GM18858 (cell line): ENCODE data around the gene BIK.
"Not testable (repeated sequence)": the region's sequence is repeated elsewhere in the genome, so short reads cannot be mapped to it uniquely, and the experiment has no call there.

Experiments used
- ATAC-seq: cut with Tn5 transposase; IDR thresholded peaks from one replicate; pipeline ENCODE4 v1.9.1; 2021; ENCODE audit not compliant: unreplicated experiment

Gene BIK

DNA sequence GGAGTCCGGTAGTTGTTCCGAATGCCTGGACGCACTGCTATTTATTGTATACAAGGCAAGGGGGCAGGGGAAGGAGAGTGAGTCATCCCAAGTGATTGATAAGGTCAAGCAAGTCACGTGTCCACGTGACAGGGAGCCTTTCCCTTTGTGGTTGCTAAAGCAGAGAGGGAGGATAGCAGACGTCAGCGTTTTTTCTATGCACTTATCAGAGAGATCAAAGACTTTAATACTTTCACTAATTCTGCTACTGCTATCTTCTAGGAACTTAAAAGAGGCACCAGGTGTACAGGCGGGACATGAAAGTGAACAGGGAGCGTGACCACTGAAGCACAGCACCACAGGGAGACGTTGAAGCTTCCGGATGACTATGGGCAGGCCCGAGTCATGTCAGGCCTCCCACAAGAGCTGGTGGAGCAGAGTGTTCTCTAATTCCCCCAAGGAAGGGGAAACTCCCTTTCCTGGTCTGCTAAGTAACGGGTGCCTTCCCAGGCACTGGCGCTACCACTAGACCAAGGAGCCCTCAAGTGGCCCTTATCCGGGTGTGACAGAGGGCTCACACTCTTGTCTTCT lies 6.4 kb upstream of the BIK start:
- not testable (repeated sequence) for ATAC-seq

DNA sequence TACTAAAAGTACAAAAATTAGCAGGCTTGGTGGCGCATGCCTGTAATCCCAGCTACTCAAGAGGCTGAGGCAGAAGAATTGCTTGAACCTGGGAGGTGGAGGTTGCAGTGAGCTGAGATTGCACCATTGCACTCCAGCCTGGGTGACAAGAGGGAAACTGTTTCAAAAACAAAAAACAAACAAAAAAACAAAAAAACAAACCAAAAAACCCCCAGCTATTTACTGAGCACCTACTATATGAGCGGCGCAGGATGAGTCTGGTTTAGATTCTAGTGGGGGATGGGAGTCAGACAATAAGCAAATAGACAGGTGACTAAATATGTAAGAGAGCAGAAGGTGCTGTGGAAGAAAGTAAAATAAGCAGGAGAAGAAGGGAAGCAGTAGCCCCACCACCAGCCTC lies 5.6 kb upstream of the BIK start:
- ATAC-seq, result not testable (repeated sequence)

DNA sequence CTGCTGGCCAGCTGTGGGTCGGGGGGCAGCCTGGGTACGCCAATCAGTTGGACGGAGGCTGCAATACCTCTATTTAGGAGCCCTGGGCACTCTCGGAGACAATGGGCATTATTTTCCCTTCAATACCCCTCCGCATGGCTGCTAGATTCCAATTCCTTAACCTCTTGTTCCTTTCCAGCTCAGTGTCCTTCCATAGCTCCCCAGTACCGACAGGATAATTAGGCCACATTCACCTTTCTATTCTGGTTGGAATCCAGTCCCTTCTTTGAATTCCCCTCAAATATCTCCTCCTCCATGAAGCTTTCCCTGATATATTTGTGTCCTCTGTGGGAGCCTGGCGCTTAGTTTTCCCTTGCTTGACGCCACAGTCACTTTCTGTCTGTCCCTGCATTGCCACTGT lies 4.2 kb upstream of the BIK start:
- no peak for ATAC-seq

DNA sequence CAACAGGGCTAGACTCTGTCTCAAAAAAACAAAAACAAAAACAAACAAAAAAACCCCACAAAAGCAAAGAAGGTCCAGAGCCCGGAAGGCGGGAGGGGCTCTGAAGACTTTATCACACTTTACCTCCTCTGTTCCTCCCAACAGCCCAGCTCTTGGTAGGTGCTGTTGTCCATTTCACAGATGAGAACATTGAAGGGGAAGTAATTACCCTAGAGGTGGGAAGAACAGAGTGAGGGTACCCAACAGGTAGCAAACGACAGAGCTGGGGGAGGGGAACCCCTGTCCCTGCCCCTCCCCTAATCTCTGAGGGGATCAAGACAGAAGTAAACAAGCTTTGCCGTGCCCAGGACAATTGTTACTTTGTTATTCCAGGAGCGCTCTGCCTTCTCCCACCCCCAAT lies 1.0 kb upstream of the BIK start:
- ATAC-seq, result no peak

DNA sequence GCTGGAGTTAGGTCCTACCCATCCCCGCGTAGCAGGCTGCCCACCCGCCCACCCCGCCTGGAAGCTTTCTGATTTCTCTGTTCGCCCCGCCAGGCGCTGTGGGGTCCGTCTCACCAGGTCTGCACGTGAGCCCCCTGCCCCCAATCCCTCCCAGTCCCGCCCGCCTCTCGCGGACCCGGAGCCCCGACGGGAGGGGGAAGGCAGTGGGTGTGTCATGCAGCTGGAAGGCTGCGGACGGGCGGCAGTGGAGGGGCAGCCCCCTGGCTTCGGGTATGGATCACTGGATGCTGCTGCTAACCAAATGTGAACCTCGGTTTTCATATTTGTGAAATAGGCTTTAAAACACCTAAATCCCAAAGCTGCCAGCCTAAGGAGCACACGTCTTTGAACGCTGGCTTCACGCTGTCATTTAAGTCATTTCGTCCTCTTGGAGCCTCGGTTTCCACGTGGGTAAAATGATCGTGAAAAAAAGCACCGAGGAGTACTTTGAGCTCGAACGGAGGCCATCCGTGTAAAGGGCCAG lies 568 bp upstream of the BIK start:
- no peak for ATAC-seq

DNA sequence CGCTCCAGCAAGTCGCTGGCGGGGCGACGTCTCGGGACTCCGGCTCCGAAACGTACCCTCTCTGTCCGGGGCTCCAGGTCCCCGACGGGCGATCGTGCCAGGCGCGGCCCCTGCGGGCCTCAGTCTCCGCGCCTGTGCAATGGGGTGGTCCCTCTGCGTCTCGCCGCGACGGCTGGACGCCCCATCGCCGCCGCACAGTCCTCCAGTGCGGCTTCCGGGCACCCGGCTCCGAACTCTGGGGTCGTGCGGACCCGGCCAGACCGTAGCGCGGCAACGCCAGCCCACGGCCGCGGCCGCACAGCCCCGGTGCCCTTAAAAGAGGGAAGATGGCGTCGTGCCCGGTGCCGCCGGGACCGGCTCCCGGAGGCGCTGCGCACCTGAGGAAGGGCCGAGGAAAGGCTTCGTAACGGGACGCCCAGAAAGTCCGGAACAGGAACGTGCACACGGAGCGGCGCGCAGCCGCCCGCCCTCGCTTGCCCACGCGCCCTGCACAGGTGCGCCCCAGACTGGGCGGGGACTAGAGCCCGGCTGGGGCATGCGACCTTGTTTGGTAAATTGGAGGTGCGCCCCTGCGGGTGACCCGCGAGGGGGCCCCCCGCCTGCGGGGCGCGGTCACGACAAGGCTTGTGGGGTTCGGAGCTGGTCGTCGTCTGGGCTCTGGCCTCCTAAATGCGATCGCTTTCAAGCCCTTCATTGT lies 525 bp downstream of the BIK start:
- ATAC-seq, result no peak

DNA sequence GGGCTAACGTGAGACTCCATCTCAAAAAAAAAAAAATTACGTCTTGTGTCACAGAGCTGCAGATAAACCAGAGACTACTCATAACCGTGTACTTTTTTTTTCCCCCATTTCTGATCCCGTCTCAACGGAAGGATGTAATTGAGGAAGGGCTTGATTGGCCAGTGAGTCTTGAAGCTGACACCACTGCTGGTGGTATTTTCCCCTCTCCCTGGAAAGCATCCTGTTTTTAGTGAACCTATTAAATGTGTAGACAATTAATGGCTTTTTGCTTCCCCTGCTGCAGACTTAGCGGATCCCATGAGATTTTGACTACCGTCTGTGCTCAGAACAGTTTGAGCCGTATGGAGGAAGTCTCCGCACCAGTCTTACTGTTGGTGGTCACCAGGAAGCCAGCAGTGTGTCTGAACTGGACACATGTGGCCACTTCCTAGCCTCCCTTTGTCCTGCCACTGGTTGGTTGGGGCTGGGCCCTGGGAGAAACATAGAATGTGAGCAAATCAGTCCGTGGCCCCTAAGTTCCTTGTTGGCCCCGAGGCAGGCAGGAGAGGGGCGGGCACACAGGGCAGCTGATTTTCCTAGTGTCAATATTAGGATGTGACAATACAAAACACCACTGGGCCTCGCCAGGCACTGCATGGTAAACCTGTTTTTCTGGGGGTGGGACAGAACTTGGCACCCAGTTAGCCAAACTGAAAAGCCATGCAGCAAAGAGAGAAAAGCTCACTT lies 3.1 kb downstream of the BIK start:
- no peak for ATAC-seq

DNA sequence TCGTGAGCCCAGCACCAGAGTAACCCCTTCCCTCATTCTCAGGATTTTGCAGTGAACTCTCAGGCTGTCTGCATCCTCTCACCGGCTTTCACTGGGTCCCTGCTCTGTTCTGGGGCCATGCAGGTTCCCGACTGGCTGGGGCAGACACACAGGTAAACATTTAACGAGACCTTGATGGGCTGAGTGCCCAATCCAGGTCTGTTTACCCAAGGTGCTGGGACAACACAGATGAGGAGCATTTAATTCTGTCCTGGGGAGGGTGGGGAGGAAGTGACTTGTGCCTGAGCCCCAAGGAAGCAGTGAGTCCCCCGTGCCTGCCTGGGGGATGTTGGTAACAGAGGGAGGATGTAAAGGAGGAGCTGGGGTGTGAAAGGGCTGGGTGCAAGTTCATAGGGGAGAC lies 4.4 kb downstream of the BIK start:
- ATAC-seq, result no peak

DNA sequence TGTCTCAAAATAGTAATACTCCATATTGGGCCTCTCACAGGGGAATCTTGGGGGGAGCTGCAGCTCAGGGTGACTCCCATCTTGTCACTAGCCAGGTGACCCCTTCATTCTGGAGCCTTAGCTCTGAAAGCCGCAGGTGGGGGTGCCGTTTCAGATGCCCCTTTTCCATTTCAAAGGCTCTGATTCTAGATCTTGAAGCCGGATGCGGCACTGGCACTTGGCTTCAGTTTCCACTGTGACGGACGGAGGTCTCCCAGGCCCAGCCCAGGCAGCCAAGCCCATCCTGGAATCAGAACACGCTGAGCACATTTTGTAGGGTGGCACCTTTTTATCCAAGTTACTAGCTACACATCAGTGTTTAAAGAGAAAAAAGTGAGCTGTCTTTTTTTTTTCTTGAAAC lies 6.4 kb downstream of the BIK start:
- no peak for ATAC-seq

DNA sequence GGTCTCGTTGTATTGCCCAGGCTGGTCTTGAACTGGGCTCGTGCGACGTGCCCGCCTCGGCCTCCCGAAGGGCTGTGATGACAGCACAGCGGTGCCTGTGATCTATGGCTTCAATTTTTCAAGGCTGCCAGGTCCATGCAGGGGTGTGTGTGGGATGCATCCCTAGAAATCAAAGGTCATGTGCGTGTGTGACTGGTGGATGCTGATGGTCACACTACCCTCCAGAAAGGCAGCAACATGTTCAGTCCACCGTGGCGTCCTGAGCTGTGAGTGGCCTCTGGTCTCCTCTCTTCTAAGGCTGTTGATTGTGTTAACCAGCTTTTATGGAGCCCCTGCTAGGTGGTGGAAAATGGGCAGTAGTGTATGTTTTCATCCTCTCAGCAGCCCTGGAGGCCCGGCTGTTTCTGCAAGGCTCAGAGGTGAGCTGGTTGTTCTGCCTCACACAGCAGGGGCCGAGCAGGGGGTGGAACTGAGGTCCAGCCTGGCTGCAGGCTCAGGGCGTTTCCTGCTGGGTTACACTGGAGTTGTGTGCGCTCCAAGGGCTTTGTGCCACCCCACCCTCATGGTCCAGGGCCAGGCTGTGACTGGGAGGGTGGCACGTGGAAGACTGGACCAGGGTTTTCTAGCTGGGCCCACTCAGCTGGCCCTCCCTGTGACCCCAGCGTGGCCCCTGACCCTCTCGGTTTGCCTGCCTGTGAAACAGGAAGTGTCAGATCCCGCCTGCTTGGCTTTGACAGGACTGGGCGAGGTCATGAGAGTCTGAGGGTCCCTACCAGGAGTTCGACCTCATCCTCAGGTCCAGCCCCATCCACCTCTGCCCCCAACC lies 7.7 kb downstream of the BIK start:
- ATAC-seq, result no peak

DNA sequence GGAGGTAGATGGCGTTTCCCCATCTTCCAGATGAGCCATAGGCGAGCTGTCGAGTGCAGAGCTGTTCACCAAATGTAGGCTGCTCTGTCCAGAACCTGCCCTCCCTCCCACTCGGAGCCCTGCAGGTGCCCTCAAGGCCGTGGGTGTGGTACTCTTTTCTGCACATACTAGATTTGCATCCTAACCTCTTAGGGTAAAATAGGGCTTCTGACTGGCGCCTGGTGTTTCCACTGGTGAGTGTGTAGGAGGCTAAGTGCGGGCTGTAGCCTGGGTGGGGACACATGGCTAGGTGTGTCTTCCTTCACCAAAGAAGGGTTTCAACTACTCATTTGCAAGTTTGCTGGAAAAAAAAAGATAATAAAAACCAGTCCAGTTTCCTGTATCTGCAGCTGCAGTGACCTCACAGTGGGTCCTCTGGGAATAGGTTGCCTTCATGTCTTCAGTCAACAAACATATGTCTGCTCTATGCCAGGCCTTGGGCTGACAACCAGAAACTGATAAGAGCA lies 8.5 kb downstream of the BIK start:
- no peak for ATAC-seq

DNA sequence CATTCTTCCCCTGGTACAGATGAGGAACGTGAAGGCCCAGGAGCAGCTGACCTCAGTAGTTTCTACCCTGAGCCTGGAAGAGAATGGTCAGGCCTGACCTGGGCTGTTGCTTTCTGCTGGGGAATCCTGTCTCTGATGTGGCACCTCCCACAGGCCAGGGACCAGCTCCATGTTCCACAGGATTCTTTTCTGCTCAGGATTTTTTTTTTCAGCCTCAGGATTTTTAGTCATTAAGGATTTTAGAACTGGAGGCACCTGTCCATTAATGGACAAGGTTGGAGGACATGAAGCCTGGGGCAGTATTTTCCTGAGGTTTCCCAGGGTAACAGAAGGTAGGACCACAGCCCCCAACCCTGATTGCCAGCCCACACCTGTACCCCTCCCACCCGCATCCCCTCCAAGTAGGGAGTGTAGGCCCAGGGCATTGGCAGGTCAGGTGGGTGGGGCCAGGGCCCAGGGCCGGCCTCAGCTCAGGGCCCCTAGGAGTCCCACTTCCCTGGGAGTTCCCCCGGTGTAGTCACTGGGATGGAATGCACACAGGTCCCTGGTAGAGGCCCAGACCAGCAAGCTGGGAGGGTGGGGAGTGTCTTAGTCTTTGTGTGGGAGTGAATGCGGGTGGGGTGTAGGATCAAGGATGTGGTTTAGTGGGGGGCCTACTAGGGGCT lies 16.1 kb downstream of the BIK start:
- ATAC-seq, result no peak

DNA sequence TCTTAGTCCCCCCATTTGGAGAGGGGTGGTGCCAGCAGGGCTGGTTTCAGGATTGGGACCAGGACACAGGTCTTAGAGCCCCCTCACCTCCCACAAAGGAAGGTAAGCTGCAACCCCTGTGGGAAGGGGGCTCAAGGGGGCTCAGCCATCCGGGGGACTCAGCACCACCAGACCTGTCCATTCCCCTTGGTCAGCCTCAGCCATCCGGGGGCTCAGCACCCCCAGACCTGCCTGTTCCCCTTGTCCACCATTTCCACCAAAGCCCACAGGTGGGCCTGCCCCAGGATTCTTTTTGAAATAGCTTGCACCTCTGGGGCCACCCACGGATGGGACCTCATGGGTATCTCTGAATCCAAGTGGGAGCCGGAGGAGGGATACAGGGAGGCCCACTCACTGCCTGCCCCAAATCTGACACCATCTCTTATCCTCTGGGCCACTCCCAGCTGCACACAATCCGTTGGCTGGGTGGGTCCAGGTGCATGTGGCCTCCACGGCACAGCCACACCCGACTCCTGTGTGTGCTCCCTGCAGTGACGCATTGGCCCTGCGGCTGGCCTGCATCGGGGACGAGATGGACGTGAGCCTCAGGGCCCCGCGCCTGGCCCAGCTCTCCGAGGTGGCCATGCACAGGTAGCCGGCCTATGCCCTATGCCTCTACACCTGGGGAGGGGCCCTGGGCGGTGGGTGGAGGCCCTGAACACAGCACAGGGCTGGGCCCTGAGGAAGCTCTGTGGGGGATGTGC lies 16.8 kb downstream of the BIK start:
- ATAC-seq, result no peak

DNA sequence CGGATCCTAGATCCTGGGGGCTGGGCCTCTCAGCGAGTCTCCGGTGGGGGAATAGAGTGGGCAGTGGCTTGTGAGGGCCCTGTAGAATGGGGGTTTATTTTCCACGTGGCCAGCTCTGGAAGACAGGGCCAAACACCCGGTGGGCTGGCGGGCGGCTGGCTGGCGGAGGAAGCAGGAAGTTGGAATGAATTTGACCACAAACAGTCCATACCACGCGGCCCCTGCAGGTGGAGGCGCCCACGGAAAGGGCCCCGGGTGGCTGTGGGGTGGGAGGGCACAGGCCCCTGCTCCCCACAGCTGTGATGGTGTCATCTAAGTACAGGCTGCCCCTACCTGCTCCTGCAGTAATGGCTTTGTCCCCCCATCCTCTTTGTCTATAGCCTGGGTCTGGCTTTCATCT lies 17.6 kb downstream of the BIK start:
- no peak for ATAC-seq

DNA sequence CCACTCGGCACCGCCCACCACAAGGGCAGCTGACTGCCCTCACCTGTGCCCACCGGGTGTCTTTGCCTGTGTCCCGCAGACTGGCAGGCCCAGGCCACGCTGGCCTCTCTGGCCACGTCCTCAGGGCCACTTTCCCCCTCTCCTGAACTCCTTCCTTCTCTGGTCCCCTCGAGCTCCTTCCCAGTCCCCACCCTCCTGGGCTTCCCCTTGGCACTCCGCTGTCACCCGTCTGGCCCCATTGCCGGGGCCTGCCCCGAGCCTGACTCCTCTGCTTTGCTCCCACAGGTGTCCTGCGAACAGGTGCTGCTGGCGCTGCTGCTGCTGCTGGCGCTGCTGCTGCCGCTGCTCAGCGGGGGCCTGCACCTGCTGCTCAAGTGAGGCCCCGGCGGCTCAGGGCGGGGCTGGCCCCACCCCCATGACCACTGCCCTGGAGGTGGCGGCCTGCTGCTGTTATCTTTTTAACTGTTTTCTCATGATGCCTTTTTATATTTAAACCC lies 18.4 kb downstream of the BIK start:
- no peak for ATAC-seq

DNA sequence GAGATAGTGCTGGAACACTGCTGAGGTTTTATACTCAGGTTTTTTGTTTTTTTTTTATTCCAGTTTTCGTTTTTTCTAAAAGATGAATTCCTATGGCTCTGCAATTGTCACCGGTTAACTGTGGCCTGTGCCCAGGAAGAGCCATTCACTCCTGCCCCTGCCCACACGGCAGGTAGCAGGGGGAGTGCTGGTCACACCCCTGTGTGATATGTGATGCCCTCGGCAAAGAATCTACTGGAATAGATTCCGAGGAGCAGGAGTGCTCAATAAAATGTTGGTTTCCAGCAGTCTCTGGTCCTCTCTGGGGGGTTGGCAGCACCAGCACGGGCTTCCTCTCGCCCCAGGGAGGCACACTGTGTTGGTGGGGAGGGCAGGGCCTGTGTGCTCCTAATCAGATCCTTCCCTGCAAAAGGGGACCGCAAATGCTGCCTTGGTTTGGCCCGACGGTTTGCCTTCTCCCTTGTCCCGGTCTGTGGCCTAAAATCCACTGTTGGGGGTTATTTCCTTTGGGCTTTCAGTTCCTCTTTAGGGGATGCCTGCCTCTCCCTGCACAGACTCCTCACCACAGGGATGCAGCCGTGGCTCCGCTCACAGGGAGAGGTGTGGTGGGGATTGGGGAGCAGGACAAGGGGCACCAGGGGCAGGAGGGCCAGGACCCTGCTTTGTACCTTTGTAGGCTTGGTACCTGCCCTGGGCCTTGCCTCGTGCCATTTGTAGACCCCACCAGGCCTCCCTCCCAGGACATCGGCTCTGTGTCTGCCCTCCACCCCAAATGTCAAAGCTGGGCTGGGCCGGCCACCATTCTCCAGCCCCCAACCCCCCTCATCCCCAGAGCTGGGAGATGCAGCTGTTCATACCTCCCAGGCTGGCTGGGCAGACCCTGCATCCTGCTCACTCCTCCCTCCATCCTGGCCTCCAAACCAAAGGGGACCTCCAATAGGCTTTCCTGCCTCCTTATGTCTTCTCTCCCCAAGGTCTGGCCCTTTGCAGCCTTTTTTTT lies 19.2 kb downstream of the BIK start:
- ATAC-seq, result no peak

DNA sequence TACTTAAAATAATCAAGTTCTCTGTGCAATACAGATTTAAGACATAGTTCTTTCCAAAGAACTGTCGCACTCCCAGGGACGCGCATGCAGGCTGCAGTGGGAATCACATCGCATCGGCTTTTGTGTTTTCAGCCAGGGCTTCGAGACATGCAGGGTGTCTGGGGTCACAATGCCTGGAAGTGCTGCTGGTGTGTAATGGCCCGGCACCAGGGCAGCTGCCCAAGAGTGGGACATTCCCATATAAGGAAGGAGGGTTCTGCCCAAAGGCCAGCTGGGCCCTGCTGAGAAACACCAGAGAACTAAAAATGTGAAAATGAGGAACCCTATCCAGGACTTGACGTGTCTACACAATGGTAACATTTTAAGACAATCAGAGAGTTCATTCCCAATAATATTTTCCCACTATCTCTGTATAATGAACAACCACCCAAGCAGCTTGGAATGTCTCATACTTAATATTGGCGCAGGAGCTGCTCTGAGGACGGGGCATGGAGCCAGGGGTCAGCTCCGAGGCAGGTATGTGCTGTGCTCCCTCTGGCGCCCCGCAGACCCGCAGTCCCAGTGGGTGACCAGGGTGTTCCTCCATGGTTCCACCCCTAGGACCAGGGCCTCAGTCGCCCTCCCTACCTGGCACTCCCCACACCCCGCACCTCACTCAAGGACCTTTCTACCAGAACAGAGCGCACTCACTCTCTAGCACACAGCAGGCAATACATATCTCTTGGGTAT lies 21.4 kb downstream of the BIK start:
- ATAC-seq, result no peak

DNA sequence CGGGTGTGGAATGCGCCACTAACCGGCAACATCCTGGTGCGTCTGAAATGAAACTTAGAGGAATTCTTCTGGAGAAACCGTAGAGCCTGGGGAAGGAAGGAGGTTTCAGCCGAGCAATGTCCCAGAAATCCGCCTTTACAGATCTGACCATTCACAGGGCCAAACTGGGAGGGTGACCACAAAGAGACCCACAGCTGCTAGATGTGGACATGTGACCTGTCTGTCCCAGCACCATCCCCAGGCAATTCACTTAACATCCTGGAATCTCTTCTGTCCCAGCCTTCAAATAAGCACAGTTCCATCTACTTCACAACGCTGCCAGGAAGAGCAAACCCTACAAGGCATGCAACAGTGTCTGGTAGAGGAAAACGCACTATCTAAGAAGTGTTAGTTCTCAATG lies 22.9 kb downstream of the BIK start:
- ATAC-seq, result no peak
